SK-N-SH treated with all-trans-retinoic acid at 6 μM for 48 hours (cell line): Measurements from ENCODE around the gene C7orf25.

Source experiments
- ARNTL ChIP-seq: fragments of 450-650 bp; formaldehyde crosslinking; IDR thresholded peaks from 2 replicates; pipeline ENCODE4 v1.5.0; 2020; ENCODE audit warnings: low read depth, mild to moderate bottlenecking, moderate library complexity, borderline replicate concordance
- ESRRG ChIP-seq: fragments of 250-450 bp; sonication (Bioruptor Pico); IDR thresholded peaks from 2 replicates; pipeline ENCODE4 v1.6.1; 2021; ENCODE audit warnings: mild to moderate bottlenecking
- GLIS3 ChIP-seq: fragments of 250-450 bp; sonication (Bioruptor Pico); IDR thresholded peaks from 2 replicates; pipeline ENCODE4 v1.5.0; 2020; ENCODE audit warnings: mild to moderate bottlenecking, moderate library complexity
- ISL1 ChIP-seq: fragments of 250-450 bp; sonication (Bioruptor Pico); IDR thresholded peaks from 2 replicates; pipeline ENCODE4 v2.1.2; 2022; ENCODE audit warnings: mild to moderate bottlenecking, moderate library complexity
- OSR1 ChIP-seq: fragments of 250-450 bp; sonication (Bioruptor Pico); IDR thresholded peaks from 2 replicates; pipeline ENCODE4 v1.8.0; 2022; ENCODE audit warnings: moderate library complexity, mild to moderate bottlenecking, inconsistent platforms
- ZNF8 ChIP-seq: fragments of 450-650 bp; formaldehyde crosslinking; IDR thresholded peaks from 2 replicates; pipeline ENCODE4 v1.5.0; 2020; ENCODE audit warnings: mild to moderate bottlenecking, moderate library complexity

GRCh38 chr7:42932811-42933591 lies 21.1 kb upstream of the C7orf25 start:
- TF ChIP-seq ISL1: no peak
- TF ChIP-seq ESRRG (CRISPR knock-in tag): no peak
- no peak for TF ChIP-seq ZNF8 (CRISPR knock-in tag)
- TF ChIP-seq GLIS3 (CRISPR knock-in tag): no peak
- no peak for TF ChIP-seq ARNTL (CRISPR knock-in tag)
- no peak for TF ChIP-seq OSR1 (CRISPR knock-in tag)
